OCI-M2 (cell line): ENCODE data around the gene ANKFN1.

Experiments used
- DNase-seq: peaks from one replicate; lab custom pipeline; 2025; ENCODE audit not compliant: unreplicated experiment; lab: John Stamatoyannopoulos, UW

The ANKFN1 gene

GRCh38 chr17:56176091-56176490, 22.8 kb downstream of the ANKFN1 start:
- DNase-seq, result no peak

GRCh38 chr17:56177361-56177760, 24.1 kb downstream of the ANKFN1 start:
- DNase-seq, result no peak

- no peak for DNase-seq
These were observed 24.9 kb downstream of the ANKFN1 start for GRCh38 chr17:56178203-56178602.

GRCh38 chr17:56182081-56182480, 28.8 kb downstream of the ANKFN1 start:
- DNase-seq, result no peak

DNA sequence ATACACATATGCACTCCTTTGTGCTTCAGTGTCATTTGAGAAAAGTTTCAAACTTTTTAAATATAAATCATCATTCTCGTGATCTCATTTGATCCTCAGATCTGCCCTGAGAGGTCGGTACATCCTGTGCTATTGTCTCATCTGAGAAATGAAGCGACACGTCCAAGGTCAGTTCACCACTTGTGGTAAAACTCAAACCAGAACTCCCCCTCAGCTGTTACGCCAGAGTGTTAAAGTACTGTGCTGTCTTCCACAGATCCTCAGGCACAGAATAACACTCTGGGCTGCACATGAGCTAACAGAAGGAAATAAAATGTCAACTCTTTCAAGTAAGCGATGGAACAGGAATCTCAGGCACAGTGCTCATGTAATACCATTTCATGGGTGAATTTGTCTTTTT, 31.4 kb downstream of the ANKFN1 start:
- no peak for DNase-seq

DNA sequence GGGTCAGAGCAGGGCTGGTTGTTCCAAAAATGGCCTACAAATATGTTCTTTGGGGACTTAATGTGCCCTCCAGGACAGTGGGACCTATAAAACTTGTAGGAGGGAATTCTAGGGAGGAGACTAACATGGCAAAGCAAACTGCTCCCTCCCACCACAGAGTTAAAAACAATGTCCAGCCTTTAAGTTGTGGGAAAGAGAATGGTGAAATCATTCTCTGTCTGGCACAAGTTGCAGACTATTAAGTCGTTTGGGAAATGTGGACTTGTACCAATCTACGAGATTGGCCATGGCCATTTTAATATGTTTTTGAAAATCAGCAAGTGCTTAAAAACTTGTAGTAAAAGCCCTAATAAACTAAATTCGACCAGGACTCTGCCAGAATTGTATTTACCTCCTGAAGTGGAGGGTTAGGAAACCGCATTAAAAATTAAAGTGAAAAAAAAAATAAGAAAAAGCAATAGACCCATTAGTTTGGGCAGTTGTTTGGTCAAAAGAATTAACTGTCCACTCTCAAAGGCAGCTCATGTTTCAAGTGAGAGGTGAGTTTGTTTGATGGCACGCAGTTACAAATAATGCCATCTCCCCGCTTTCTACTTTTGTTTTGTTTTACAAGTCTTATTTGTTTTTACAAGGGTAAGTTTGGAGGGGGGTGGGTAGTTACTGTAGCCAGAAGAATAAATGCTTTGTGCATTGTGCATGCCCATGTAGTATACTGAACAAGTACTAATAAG, 32.4 kb downstream of the ANKFN1 start:
- DNase-seq, result no peak

- no peak for DNase-seq
These were observed 33.0 kb downstream of the ANKFN1 start for GRCh38 chr17:56186222-56186786.

GRCh38 chr17:56203430-56203829, 50.2 kb downstream of the ANKFN1 start:
- DNase-seq, result no peak

DNA sequence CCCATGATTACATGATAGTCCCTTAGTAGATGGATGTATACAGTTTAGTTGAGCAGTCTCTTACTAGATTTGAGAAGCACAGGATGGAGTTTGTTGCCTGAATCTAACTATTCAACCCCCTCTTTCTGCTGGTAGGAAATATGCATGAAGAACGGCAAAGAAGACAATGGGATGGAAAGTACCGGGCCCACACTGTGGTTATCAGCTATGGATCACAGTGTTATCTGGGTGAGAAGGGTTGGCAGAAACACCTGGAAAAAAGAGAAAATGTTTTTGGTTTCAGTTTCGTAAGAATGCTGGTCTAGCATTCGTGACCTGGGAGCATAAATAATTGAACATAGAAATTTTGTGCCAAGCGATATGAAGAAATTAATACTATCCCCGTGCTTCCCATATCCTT, 53.1 kb downstream of the ANKFN1 start:
- no peak for DNase-seq

- no peak for DNase-seq
These were observed 59.8 kb downstream of the ANKFN1 start for GRCh38 chr17:56213031-56213430.

GRCh38 chr17:56217921-56218320, 64.6 kb downstream of the ANKFN1 start:
- DNase-seq, result no peak

DNA sequence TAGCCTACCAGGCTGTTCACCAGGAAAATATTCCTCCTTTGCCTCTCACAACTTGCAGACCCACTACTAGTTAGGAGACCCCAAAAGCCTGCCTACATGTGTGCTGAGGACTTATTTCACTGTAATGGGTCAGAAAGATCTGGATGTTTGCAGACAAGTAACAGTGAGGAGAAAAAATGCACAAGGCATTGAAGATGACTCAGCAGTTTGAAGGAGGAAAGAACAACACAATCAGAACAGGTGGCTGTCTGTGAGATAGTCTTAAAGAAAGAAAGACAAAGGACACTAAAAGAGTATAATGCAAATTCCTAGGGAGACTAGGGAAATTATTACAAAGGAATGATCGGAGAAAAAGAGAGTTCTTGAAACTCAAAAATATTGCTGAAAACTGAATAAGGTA, 69.0 kb downstream of the ANKFN1 start:
- DNase-seq, result no peak

GRCh38 chr17:56230660-56231059, 77.4 kb downstream of the ANKFN1 start:
- no peak for DNase-seq

- DNase-seq, result no peak
These were observed 78.0 kb downstream of the ANKFN1 start for GRCh38 chr17:56231252-56231651.

- no peak for DNase-seq
These were observed 78.4 kb downstream of the ANKFN1 start for GRCh38 chr17:56231693-56232092.

- no peak for DNase-seq
These were observed 91.1 kb downstream of the ANKFN1 start for GRCh38 chr17:56244268-56244890.

- DNase-seq, result no peak
These were observed 94.5 kb downstream of the ANKFN1 start for GRCh38 chr17:56247816-56248215.

DNA sequence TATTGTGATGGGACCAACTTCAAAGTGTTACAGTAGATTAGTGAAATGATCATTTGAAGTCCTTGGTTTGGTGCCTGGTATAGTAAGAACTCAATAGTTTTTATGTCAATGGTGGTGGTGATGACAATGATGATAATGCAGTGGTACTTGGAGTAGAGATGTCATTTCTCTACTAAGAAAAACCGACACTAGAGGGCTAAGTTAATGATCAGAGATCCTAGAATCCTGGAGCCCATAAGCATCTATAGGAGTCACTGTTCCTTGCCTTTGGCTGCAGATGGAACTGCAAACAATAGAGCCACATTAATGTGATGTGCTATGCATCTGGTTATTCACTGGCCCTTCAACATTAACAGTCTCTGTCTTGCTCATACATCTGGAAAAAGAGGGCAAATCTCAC, 103.8 kb downstream of the ANKFN1 start:
- no peak for DNase-seq

GRCh38 chr17:56260376-56261002, 107.2 kb downstream of the ANKFN1 start:
- DNase-seq, result no peak

- no peak for DNase-seq
These were observed 109.5 kb downstream of the ANKFN1 start for GRCh38 chr17:56262803-56263202.

GRCh38 chr17:56269556-56270389, 116.5 kb downstream of the ANKFN1 start:
- no peak for DNase-seq
